H54 (cell line): ENCODE measurements around the gene ETV6.
"Not testable (repeated sequence)": the region's sequence is repeated elsewhere in the genome, so short reads cannot be mapped to it uniquely, and the experiment has no call there.

ENCODE experiments used
- DNase-seq: peaks from one replicate; pipeline ENCODE4 v3.0.0; 2011; ENCODE audit warnings: low spot score, mixed read lengths; ENCODE audit not compliant: insufficient read length
- FAIRE-seq: peaks from 3 replicates; lab custom pipeline; 2011; peaks lifted over from hg19 to GRCh38; lab: Jason Lieb, UNC
- POLR2A ChIP-seq: IDR thresholded peaks from 2 replicates; pipeline ENCODE4 v1.6.1; 2011; ENCODE audit warnings: low read depth, mild to moderate bottlenecking, low read length

The ETV6 gene

DNA sequence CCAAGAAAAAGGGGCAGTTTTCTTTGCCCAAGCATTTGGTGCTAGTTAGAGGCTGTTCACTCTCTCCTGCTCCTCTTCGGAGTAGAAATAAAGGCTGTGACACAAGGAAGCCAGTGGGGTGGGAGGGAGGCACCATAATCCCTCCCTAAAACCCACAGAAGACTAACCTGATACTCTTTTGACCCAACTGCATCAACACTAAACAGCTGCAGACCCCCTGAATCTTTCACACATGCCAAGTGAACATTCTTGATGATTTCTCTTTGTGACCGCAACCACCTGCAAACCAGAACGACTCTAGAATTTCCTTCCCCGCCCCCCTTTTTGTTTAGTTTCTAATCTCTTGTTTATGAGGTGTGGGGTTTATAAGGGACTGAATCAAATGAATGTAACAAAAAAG, 245.4 kb downstream of the ETV6 start:
- DNase-seq = no peak
- TF ChIP-seq POLR2A = no peak
- no peak for FAIRE-seq

DNA sequence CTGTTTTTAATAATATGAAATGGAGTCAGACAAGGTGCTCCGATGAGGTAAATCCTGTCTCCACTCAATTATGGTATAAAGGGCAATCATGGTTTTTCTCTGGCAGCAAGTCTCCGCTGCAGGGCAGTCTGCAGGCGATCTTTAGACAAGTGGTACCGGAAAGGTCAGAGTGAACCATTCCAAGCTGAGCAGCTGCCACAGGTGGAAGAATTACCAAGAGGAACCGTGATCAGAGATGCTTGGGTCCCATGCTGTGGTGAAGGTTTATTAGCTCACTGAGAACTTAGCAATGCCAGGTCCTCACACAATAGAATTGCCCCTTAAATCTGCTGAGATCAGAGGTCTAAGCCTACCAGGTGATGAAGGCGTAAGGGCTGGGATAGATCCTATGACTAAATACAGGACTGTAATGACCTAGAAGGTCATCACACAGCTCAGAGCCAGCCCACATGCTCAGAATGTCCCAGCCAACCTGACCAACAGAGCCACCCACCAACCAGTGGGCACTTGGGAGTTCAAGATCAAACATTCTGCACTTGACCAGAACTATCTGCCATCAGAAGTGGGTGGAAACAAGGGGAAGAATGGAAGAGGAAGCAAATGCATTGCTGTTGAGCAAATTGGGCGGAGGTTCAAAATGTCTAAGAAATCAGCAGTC, 246.1 kb downstream of the ETV6 start:
- FAIRE-seq (no peak), DNase-seq (no peak)
- no peak for TF ChIP-seq POLR2A

DNA sequence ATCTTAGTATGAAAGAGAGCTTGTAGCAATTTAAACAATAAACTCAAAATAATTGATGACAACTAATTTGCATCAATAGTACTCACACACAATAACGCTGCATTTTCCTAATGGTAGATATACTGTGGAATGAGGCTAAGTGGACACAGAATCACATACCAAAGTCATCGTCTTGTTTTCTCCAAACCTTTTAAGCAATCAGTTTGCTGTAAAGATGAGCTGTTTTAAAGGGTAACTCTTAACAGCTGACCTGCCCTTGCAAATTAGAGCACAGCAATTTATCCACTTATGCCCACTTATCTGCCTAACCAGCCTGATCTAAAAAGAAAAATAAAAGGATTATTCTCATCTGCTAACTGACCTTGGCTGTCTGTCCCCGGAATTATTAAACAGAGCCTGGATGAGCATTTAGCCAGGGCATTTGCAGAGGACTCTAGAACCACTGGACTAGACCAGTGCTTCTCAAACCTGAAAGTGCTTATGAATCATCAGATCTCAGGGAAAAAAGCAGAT, 247.0 kb downstream of the ETV6 start:
- DNase-seq (no peak), FAIRE-seq (no peak)
- TF ChIP-seq POLR2A = no peak

DNA sequence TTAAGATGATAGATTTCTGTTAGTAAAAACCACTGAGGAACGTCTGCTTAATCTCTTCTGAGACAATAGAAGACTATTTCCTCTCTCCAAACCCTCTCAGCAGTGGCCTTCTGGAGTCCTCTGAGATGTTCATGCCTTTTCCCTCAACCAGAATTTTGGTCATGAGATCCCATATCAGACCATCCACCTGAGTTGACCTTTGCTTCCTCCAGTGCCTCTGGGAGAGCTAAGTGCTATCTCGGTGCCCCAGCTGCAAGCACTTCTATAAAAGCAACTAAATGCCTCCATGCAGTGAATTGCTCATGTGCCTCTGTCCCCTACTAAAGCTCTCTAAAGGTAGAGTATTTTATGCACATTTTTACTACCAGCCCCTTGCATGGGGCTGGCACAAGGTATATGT, 248.4 kb downstream of the ETV6 start:
- DNase-seq = no peak
- FAIRE-seq = no peak
- TF ChIP-seq POLR2A = no peak

DNA sequence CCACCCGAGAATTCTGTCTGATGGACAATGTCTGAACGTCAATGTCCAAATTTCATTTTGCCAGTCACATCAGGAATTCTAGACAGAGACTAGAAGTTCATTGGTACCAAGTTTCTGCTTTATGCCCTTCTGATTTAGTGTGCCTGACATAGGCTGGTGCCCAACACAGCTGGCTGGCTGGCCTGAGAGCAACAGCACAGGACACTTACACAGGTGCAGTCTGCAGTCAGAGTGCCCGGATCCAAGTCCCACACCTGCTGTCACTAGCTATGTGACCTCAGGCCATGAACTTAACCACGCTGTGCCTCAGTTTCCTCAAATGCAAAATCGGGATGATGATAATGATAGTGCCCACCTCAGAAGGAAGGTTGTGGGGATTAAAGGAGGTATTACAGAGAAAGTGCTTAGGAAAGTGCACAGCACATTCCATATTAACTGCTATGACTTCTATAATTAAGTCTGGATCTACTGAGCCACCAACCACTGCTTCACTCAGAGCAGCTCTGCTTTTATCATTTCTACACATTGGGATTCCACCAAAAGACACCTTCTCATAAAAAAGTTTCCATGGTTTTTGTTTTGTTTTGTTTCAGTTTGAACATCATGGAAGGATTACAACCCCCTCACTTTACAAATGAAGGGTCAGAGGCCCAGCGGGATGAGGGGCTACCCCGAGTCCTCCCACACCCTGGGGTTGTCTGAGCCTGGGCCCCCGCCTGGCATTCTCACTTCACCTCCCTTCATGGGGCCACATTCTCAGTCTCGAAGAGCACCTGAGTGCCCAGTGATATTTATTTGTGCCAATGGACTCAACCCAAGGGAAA, 252.4 kb downstream of the ETV6 start:
- TF ChIP-seq POLR2A = no peak
- DNase-seq = no peak
- no peak for FAIRE-seq

DNA sequence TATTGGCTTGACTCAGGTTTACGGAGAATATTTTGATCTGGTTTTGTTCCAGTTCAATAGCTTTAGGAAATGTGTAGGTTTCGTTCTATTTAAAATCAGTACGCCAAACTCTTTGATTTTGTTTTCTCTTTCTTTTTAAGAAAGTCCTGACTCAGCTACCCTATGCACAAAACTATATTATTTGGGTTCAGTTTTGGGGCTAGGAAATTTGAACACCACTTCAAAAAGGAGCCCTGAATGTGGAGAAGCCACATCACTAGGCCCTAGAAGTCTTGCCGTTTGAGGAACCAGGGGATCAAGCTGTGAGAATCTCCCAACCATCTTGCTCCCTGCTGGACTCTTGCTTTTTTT, 253.0 kb downstream of the ETV6 start:
- FAIRE-seq (no peak), DNase-seq (no peak)
- TF ChIP-seq POLR2A = no peak

DNA sequence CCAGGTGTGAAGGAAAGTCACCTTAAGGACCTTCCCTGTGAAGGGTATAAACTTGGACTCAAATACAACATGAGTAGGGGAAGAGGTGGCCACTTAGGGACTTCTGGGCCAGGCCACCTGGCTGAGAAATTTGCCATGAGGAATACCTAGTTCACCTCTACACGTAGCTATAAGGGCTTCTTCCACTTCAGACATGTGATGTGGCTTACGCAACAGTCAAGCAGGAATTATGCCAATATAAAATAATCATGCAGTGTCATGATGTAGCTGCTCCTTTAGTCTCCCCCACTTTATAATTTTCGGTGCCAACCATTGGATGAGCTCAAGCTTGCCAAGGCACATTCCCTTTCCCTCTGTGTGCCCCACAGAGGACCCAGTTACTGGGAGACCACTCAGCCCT, 254.7 kb downstream of the ETV6 start:
- no peak for TF ChIP-seq POLR2A
- no peak for DNase-seq
- no peak for FAIRE-seq

DNA sequence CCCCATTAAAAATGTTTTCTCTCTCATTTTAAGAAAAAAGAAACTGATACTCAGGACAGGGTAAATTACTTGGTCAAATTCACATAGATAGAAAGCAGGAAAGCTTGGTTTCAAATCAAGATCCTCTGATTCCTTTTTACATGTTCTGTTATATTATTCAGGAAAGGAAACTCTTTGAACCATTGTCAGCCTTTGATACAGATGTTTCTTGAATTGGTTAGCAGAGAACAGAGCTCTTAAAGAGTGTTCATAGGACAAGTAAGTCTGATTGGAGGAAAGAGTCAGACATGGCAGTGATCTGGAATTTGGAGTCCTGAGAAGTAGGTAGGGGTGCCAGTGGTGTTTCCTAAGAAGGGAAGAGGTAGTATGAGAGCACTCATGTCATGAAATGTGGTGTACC, 256.1 kb downstream of the ETV6 start:
- FAIRE-seq (no peak), DNase-seq (no peak)
- TF ChIP-seq POLR2A = no peak

DNA sequence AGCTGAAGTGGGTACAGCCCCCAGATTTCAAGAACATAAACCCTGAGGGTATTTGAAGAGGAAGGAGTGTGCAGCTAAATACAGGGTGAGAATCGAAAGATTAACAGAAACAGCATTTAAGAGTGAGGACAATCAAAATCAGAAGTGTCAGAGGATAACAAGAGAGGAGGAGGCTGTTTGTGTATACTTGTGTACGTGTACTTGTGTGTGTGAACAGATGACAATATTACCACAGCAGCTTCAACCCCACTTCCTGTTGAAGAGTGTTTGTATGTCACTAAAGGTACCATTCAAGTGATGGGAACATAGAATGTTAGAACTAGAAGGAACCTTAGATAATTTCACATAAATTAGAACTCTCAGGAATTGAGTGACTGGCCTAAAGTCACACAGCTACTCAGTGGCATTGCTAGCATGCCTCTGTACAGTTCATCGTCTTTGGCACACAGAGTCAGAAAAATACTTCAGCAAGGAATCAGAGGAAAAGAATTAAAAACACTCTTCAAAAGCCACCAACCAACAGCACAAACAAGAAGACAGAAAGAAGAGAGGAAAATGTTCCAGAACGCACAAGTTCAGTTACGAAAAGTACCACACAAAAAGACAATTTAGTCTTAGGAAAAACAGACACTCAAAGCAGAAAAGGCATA, 256.9 kb downstream of the ETV6 start:
- FAIRE-seq (no peak), DNase-seq (no peak)
- no peak for TF ChIP-seq POLR2A

DNA sequence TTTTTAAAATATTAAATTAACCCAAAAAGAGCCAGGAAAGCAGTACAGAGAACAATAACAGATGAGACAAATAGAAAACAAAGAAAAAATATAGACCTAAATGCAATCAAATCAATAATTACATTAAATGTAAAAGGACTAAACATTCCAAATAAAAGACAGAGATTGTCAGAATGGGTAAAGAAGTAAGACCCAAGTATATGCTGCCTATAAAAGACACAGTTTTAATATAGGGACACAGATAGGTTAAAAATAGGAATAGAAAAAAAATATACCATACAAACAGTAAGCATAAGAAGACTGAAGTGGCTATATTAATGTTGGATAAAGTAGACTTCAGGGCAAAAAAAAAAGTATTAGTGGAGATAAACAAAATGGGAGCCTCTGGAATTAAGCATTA, 258.2 kb downstream of the ETV6 start:
- TF ChIP-seq POLR2A = no peak
- DNase-seq (no peak), FAIRE-seq (no peak)

DNA sequence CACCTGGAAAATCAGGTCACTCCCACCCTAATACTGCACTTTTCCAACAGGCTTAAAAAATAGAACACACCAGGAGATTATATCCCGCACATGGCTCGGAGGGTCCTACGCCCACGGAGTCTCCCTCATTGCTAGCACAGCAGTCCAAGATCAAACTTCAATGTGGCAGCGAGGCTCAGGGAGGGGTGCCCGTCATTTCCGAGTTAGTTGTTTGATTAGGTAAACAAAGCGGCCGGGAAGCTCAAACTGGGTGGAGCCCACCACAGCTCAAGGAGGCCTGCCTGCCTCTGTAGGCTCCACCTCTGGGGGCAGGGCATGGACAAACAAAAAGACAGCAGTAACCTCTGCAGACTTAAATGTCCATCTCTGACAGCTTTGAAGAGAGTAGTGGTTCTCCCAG, 259.9 kb downstream of the ETV6 start:
- not testable (repeated sequence) for DNase-seq, FAIRE-seq

DNA sequence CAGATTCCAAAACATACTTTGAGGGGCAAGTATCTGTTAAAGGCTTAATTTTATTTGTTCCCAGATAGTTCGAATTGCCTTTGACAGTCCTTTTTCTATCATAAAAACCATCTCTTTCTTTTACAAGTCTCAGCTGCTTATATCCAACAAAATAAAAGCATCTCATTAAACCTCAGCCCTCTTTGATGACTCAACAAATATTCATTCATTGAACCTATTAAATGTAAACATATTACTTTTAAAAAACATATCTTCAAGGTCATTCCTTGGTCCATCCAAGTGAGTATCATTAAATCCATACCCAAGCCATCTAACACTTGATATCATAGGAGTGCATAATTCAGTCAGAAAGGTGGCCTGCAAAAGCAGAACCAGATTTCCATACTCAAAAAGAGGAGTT, 266.6 kb downstream of the ETV6 start:
- no peak for FAIRE-seq
- no peak for DNase-seq
- TF ChIP-seq POLR2A = no peak

DNA sequence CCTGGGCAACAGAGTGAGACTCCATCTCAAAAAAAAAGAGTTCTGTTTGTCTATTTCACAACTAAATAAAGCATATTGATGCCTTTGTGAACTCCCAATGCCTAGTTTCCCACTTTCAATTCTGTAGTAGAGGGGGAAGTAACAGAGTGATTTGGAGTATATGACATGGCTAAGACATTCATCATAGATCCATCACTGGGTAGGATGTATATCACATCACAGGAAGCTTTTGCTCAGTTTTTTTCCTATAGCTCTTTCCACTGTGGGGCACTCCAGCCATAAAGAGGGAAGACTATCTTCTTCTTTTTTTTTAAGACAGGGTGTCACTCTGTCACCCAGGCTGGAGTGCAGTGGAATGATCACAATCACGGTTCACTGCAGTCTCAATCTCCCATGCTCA, 267.3 kb downstream of the ETV6 start:
- no peak for TF ChIP-seq POLR2A
- no peak for DNase-seq
- no peak for FAIRE-seq

DNA sequence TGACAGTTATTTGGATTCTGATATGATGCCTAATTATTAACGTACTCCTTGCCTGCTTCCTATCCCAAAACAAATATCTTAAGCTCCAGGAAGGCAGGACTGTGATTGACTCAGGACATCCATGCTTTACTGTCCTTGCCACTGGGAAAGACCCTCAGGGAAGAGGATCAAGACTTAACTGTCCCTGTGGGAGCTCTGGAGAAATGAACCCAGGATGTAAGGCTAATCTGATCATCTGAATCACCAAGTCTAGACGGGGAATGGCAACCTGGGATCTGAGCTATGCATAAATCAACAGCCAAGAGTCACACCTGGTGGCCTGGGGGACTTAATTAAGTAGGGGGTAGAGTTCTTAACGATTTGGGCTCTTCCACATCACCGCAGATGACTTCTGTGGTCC, 268.0 kb downstream of the ETV6 start:
- no peak for DNase-seq
- FAIRE-seq = no peak
- no peak for TF ChIP-seq POLR2A
